ENCODE results near the gene SEMA4B. TPM values are rescaled to one million over a fixed set of nuclear protein-coding genes. Genes with fewer than 3 reads are reported as not detected.

SEMA4B gene
- total and polyA plus RNA-seq, 9 of the 15 experiments (the other 6 are each of a cell fraction or from before 2014, with no cell fraction given): 1.3 to 33.6 (median 11.0) TPM

DNA sequence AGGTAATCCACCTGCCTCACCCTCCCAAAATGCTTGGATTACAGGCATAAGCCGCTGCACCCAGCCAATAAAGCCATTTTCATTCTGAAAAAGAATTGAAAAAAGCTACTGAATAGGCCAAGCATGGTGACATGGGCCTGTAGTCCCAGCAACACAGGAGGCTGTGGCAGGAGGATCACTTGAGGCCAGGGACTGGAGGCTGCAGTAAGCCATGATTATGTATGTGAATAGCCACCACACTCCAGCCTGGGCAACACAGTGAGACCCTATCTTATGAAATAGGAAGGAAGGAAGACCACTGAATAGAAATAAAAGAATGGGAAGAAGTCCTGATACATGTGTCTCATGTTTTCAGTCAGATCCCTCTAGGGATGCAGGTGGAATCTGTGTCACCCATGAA is 36.0 kb upstream of the SEMA4B start (continued):
- TF ChIP-seq, protein P1, sequence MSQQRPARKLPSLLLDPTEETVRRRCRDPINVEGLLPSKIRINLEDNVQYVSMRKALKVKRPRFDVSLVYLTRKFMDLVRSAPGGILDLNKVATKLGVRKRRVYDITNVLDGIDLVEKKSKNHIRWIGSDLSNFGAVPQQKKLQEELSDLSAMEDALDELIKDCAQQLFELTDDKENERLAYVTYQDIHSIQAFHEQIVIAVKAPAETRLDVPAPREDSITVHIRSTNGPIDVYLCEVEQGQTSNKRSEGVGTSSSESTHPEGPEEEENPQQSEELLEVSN (IDR thresholded peaks at IDR 0.05; ENCODE audit: borderline replicate concordance in 1 of 2, extremely low read depth in 1 of 2, insufficient read depth in 1 of 2, insufficient read length in 1 of 2, low read depth in 1 of 2, low read length in 1 of 2, poor library complexity in 1 of 2, severe bottlenecking in 1 of 2): no peak
- TF ChIP-seq ZNF146 (CRISPR knock-in tag; IDR thresholded peaks at IDR 0.05; ENCODE audit: unreplicated experiment) (no peak), ZNF121 (CRISPR knock-in tag; conservative IDR thresholded peaks at IDR 0.05) (peak; percentile 98), BCOR (IDR thresholded peaks at IDR 0.05) (peak; percentile 86), FOXP1 (CRISPR knock-in tag; IDR thresholded peaks at IDR 0.05) (0 out of 2 replicates have a peak, but pooled peaks have one; percentile 37), AFF1 (IDR thresholded peaks at IDR 0.05; ENCODE audit: low read depth in 1 of 2, partially characterized antibody in 2 of 2) (no peak), MTF1 (CRISPR knock-in tag; IDR thresholded peaks at IDR 0.05; ENCODE audit: borderline replicate concordance) (no peak), CREB1 (IDR thresholded peaks at IDR 0.05) (no peak), CREB1 (CRISPR knock-in tag; IDR thresholded peaks at IDR 0.05) (no peak), SMARCA5 (IDR thresholded peaks at IDR 0.05) (peak; percentile 58; the same call in 1 of the 2 replicates), TCFL5 (CRISPR knock-in tag; conservative IDR thresholded peaks at IDR 0.05) (no peak), SIX5 (IDR thresholded peaks at IDR 0.05; ENCODE audit: borderline replicate concordance in 1 of 2, insufficient read depth in 1 of 2, low read depth in 1 of 2, low read length in 2 of 2) (no peak), RBM14 (IDR thresholded peaks at IDR 0.05; ENCODE audit: borderline replicate concordance, insufficient read depth, low read depth, low read length) (no peak), DDX20 (tag; IDR thresholded peaks at IDR 0.05; ENCODE audit: low read depth) (no peak), ZNF436 (CRISPR knock-in tag; IDR thresholded peaks at IDR 0.05) (no peak), TRIM28 (IDR thresholded peaks at IDR 0.05) (no peak), ZNF316 (IDR thresholded peaks at IDR 0.05) (no peak), ZNF551 (CRISPR knock-in tag; IDR thresholded peaks at IDR 0.05) (no peak), KLF16 (IDR thresholded peaks at IDR 0.05) (no peak), ZZZ3 (IDR thresholded peaks at IDR 0.05) (no peak), MTA1 (IDR thresholded peaks at IDR 0.05; ENCODE audit: borderline replicate concordance) (no peak), KDM1A (IDR thresholded peaks at IDR 0.05) (peak in 1 of 2 experiments; percentile 67; a peak in 1 of 4 replicates)
- TF ChIP-seq, protein P2, sequence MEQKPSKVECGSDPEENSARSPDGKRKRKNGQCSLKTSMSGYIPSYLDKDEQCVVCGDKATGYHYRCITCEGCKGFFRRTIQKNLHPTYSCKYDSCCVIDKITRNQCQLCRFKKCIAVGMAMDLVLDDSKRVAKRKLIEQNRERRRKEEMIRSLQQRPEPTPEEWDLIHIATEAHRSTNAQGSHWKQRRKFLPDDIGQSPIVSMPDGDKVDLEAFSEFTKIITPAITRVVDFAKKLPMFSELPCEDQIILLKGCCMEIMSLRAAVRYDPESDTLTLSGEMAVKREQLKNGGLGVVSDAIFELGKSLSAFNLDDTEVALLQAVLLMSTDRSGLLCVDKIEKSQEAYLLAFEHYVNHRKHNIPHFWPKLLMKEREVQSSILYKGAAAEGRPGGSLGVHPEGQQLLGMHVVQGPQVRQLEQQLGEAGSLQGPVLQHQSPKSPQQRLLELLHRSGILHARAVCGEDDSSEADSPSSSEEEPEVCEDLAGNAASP (IDR thresholded peaks at IDR 0.05): no peak
